Panc1 (cell line): ENCODE data around the gene AHDC1.

ENCODE experiments used
- CTCF ChIP-seq: fragments of 450-650 bp; IDR thresholded peaks from 2 replicates; pipeline ENCODE4 v1.5.1; 2017; ENCODE audit warnings: mild to moderate bottlenecking
- POLR2AphosphoS5 ChIP-seq: IDR thresholded peaks from 2 replicates; pipeline ENCODE4 v1.6.1; 2012; ENCODE audit warnings: mild to moderate bottlenecking, low read depth, low read length, moderate library complexity

- TF ChIP-seq CTCF (no peak), POLR2AphosphoS5 (no peak)
These were observed 24.8 kb upstream of the AHDC1 start for GRCh38 chr1:27628712-27629111.
